OCI-LY3 (cell line): Measurements from ENCODE around the gene FKBP9.
"Not testable (repeated sequence)": the region's sequence is repeated elsewhere in the genome, so short reads cannot be mapped to it uniquely, and the experiment has no call there.

Experiments
- H2AFZ ChIP-seq: fragments of 200-600, 300-600 bp; shearing (Covaris generic); 2 replicates; pipeline ENCODE4 v1.6.0; 2014; ENCODE audit warnings: antibody characterized with exemption, low read depth, low read length
- H3K27ac ChIP-seq: fragments of 200-600, 300-600 bp; sonication (generic); 2 replicates; pipeline ENCODE4 v1.5.1; 2014; ENCODE audit warnings: mild to moderate bottlenecking, low read length, moderate library complexity, mixed read lengths
- H3K27me3 ChIP-seq: fragments of 200-600, 300-600 bp; sonication (generic); 2 replicates; pipeline ENCODE4 v1.6.1; 2014; ENCODE audit warnings: low read depth, low read length, mixed read lengths
- H3K36me3 ChIP-seq: fragments of 200-600, 300-600 bp; sonication (generic); replicated peaks from 2 replicates; pipeline ENCODE3; 2014; ENCODE audit warnings: low read depth, low read length, mixed read lengths
- H3K4me1 ChIP-seq: fragments of 300-600, 200-600 bp; sonication (generic); 2 replicates; pipeline ENCODE4 v1.6.1; 2014; ENCODE audit warnings: low read length, mixed read lengths
- H3K4me2 ChIP-seq: fragments of 200-600, 300-600 bp; sonication (generic); 2 replicates; pipeline ENCODE4 v1.6.1; 2014; ENCODE audit warnings: low read length, mixed read lengths
- H3K4me3 ChIP-seq: fragments of 300-600, 200-600 bp; sonication (generic); 2 replicates; pipeline ENCODE4 v1.5.1; 2014; ENCODE audit warnings: antibody characterized with exemption, mild to moderate bottlenecking, low read length, moderate library complexity
- H3K79me2 ChIP-seq: fragments of 300-600, 200-600 bp; shearing (Covaris generic); 2 replicates; pipeline ENCODE4 v1.6.1; 2014; ENCODE audit warnings: mild to moderate bottlenecking, low read length, mixed read lengths
- H3K9ac ChIP-seq: fragments of 300-600, 200-600 bp; shearing (Covaris generic); 2 replicates; pipeline ENCODE4 v1.6.0; 2014; ENCODE audit warnings: mild to moderate bottlenecking, low read length, moderate library complexity
- H3K9me3 ChIP-seq: fragments of 200-600, 300-600 bp; shearing (Covaris generic); 2 replicates; pipeline ENCODE4 v1.6.1; 2014; ENCODE audit warnings: low read length, mixed read lengths; ENCODE audit not compliant: insufficient read depth
- H4K20me1 ChIP-seq: fragments of 200-600, 300-600 bp; sonication (generic); 2 replicates; pipeline ENCODE4 v1.6.1; 2016; ENCODE audit warnings: low read length, mixed read lengths; ENCODE audit not compliant: insufficient read depth
- CTCF ChIP-seq: fragments of 200-600, 300-600 bp; sonication (generic); IDR thresholded peaks from 2 replicates; pipeline ENCODE4 v1.5.1; 2014; ENCODE audit warnings: antibody characterized with exemption, low read length, low read depth
- EZH2phosphoT487 ChIP-seq: fragments of 200-600 bp; shearing (Covaris generic); IDR thresholded peaks from 2 replicates; pipeline ENCODE4 v1.6.1; 2018; ENCODE audit warnings: antibody characterized with exemption, mixed run types, low read depth

FKBP9 gene

GRCh38 chr7:32952876-32953275 is 4.4 kb upstream of the FKBP9 start:
- 0 out of 2 replicates have a peak, but pooled peaks cover 3% of the 10 kb centered on the region for H3K9me3 ChIP-seq
- H3K4me2 ChIP-seq, result no peak overlapping the region
- no peaks in the 10 kb centered on the region for H3K79me2 ChIP-seq
- H4K20me1 ChIP-seq, result no peaks in the 10 kb centered on the region
- H3K27ac ChIP-seq, result no peak overlapping the region
- no peak overlapping the region for H3K4me3 ChIP-seq
- H3K27me3 ChIP-seq, result no peaks in the 10 kb centered on the region
- no peaks in the 10 kb centered on the region for H3K36me3 ChIP-seq
- H2AFZ ChIP-seq, result no peak overlapping the region
- TF ChIP-seq CTCF, result no peak
- no peaks in the 10 kb centered on the region for H3K4me1 ChIP-seq
- no peak overlapping the region for H3K9ac ChIP-seq

- H3K9me3 ChIP-seq, result no peaks in the 10 kb centered on the region
- TF ChIP-seq EZH2phosphoT487, result no peak
- no peak for TF ChIP-seq CTCF
- no peaks in the 10 kb centered on the region for H3K36me3 ChIP-seq
- no peaks in the 10 kb centered on the region for H3K27me3 ChIP-seq
- no peaks in the 10 kb centered on the region for H3K4me1 ChIP-seq
- H3K79me2 ChIP-seq, result no peaks in the 10 kb centered on the region
- no peaks in the 10 kb centered on the region for H4K20me1 ChIP-seq
- H2AFZ ChIP-seq, result no peak overlapping the region
- H3K9ac ChIP-seq, result no peak overlapping the region
- no peak overlapping the region for H3K27ac ChIP-seq
- no peak overlapping the region for H3K4me3 ChIP-seq
- H3K4me2 ChIP-seq, result no peak overlapping the region
Observed at GRCh38 chr7:32958046-32959025, 1.1 kb downstream of the FKBP9 start.

GRCh38 chr7:32963880-32964301 is 6.7 kb downstream of the FKBP9 start:
- H3K9me3 ChIP-seq, H3K9ac ChIP-seq, H3K4me1 ChIP-seq, H3K4me2 ChIP-seq, H3K36me3 ChIP-seq, H2AFZ ChIP-seq, H3K79me2 ChIP-seq, H4K20me1 ChIP-seq, H3K4me3 ChIP-seq, H3K27me3 ChIP-seq, H3K27ac ChIP-seq: not testable (repeated sequence)

- H3K9me3 ChIP-seq, H3K79me2 ChIP-seq, H3K27ac ChIP-seq, H3K27me3 ChIP-seq, H4K20me1 ChIP-seq, H3K4me1 ChIP-seq, H3K9ac ChIP-seq, H3K36me3 ChIP-seq: not testable (repeated sequence)
- Histone ChIP-seq H2AFZ (peak overlapping the region; percentile 83; the same call in 1 of the 2 replicates), H3K4me3 (peak overlapping the region; percentile 37; the same call in 1 of the 2 replicates), H3K4me2 (peak overlapping the region; percentile 46)
- TF ChIP-seq CTCF, result peak; percentile 26
Observed at GRCh38 chr7:32964461-32965159, 7.4 kb downstream of the FKBP9 start.

GRCh38 chr7:32966489-32967267 is 9.4 kb downstream of the FKBP9 start:
- H4K20me1 ChIP-seq, H3K4me1 ChIP-seq, H3K36me3 ChIP-seq, H3K9ac ChIP-seq, H2AFZ ChIP-seq, H3K79me2 ChIP-seq, H3K4me2 ChIP-seq, H3K27ac ChIP-seq, H3K27me3 ChIP-seq, H3K9me3 ChIP-seq, H3K4me3 ChIP-seq: not testable (repeated sequence)

GRCh38 chr7:32967268-32967582 is 10.0 kb downstream of the FKBP9 start:
- not testable (repeated sequence) for H3K4me2 ChIP-seq, H2AFZ ChIP-seq, H3K9me3 ChIP-seq, H3K27me3 ChIP-seq, H3K9ac ChIP-seq, H3K79me2 ChIP-seq, H3K27ac ChIP-seq, H4K20me1 ChIP-seq, H3K36me3 ChIP-seq, H3K4me3 ChIP-seq, H3K4me1 ChIP-seq
